ENCODE measurements around the gene HOMER1.

DNA sequence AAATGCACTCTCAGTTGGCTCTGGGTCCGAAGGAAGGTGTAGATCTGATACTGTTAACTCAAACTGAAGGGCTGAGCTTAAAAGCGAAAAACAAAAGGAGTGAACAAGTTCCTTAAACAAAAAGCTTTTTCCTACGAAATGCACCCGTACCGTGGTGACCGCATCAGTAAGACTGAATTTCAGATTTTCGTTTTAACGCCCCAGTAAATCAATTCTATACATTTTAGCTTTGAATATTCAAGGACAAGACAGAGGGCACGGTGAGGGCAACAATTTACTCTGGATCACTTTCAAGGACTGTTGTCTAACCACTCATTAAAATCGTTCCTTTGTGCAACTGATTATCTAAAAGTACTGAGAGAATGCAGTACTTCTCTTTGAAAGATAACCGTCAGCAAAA lies 1.9 kb downstream of the HOMER1 start:
- TF ChIP-seq EZH2 (IDR thresholded peaks at IDR 0.05) (no peak), POLR2AphosphoS5 (IDR thresholded peaks at IDR 0.05; ENCODE audit: borderline replicate concordance, low read depth, low read length) (no peak)
